ENCODE data around the gene SRXN1. TPM values are rescaled to one million over a fixed set of nuclear protein-coding genes. Genes with fewer than 3 reads are reported as not detected.

The SRXN1 gene
- total and polyA plus RNA-seq, 9 of the 15 experiments (the other 6 are each of a cell fraction or from before 2014, with no cell fraction given), result 6.8 to 36.4 (median 21.6) TPM

DNA sequence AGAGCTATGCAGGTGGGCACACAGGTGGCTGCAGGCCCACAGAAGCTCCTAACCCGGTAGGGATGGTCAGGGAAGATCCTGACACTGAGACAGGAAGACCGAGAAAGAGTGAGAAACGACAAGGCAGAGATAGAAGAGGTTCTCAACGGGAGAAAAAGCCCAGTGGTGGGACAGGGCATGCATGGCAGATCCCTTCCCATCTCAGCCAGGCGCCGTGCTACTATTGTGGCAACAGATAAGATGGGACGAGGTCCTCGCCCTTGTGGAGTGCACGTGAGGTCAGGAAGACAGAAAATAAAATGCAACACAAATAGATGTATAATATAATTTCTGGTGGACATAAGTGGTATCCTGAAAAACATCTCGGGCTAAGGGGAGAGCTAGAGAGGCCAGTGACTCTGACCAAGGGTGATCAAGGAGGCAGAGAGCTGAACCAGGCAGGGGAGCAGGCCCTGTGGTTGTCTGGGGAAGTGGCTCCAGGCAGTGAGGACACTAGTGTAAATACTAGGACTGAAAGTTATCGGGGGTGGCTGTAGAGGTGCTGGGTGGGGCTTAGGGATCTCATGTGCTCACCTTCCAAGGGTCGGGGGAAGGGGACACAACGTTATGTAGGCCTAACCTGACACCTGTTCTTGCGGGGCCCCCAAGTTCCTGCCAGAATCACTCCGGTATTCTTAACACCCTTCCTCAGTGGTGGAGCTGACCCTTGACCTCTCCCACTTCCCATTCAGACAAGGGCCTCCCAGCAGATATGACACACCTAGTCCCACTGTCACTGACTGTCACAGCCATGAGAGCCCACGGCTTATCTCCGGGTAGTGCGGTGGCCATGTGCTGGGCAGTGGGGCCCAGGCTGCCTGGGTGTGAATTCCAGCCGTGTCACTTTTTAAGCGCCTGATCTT, 1.0 kb downstream of the SRXN1 start:
- Histone ChIP-seq H3K4me1 (replicated peaks in 1 of 2; ENCODE audit: control insufficient read depth in 2 of 2, insufficient read depth in 2 of 2, low read length in 2 of 2) (peaks cover 39 to 43% of the 10 kb centered on the region in 2 experiments), H3K9me1 (ENCODE audit: control insufficient read depth, insufficient read depth, low read length) (no peaks in the 10 kb centered on the region), H3K4me3 (peak overlapping the region; percentile 70), H3K9me3 (replicated peaks; ENCODE audit: control insufficient read depth, insufficient read depth, low read depth, low read length) (no peaks in the 10 kb centered on the region), H3K9ac (ENCODE audit: insufficient read depth in 1 of 2, low read depth in 2 of 2, low read length in 2 of 2) (peak overlapping the region; percentile 97), H3K27me3 (ENCODE audit: control insufficient read depth in 2 of 2, insufficient read depth in 2 of 2, low read length in 2 of 2) (no peaks in the 10 kb centered on the region), H3K79me2 (ENCODE audit: control insufficient read depth, insufficient read depth, low read length) (peaks cover 49% of the 10 kb centered on the region), H3K4me2 (ENCODE audit: insufficient read depth, low read length) (peak overlapping the region; percentile 96), H2AFZ (ENCODE audit: low read depth, low read length) (peak overlapping the region; percentile 71), H3K36me3 (ENCODE audit: control insufficient read depth, insufficient read depth, low read length) (peaks cover 41% of the 10 kb centered on the region), H3K27ac (ENCODE audit: extremely low read depth, low read depth, low read length) (peak overlapping the region; percentile 98), H4K20me1 (replicated peaks; ENCODE audit: control insufficient read depth, insufficient read depth, low read length) (no peaks in the 10 kb centered on the region)
- ChIA-PET CTCF (ENCODE audit: low intra/inter-chr PET ratio) (interaction anchor here (3.2 kb wide), 1 partner anchor 77 kb away, joined by 22 read pairs; no protein-coding TSS in a partner anchor), POLR2A (interaction anchor here (0.5 to 1.5 kb wide), 6 partner anchors 11 to 190 kb away, joined by 3 to 4 read pairs (median 4); partner anchors contain the start of gene TBC1D20)
- ATAC-seq (peak; percentile 36), FAIRE-seq (peak; percentile 75), DNase-seq (ENCODE audit: extremely low read depth in 1 of 4, low spot score in 3 of 4) (peak; percentile 27 to 78 (median 43))
- intact Hi-C loops (cut with micrococcal nuclease), result loop anchor here (2.0 kb wide), 1 partner anchor 77 kb away; no protein-coding TSS in a partner anchor
- in situ Hi-C loops (cut with MboI), result loop anchor here (5.0 kb wide), 1 partner anchor 75 kb away; no protein-coding TSS in a partner anchor
- BruUV-seq (replicated peaks), result TSS peak; percentile 51
- 11% methylated on average over 20 of the region's 20 CpGs for WGBS (ENCODE audit: insufficient coverage, low coverage, missing lambda C conversion rate)
- TF ChIP-seq ZNF184 (CRISPR knock-in tag; IDR thresholded peaks at IDR 0.05), result no peak
- TF ChIP-seq, protein P1, sequence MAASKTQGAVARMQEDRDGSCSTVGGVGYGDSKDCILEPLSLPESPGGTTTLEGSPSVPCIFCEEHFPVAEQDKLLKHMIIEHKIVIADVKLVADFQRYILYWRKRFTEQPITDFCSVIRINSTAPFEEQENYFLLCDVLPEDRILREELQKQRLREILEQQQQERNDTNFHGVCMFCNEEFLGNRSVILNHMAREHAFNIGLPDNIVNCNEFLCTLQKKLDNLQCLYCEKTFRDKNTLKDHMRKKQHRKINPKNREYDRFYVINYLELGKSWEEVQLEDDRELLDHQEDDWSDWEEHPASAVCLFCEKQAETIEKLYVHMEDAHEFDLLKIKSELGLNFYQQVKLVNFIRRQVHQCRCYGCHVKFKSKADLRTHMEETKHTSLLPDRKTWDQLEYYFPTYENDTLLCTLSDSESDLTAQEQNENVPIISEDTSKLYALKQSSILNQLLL (CRISPR knock-in tag; IDR thresholded peaks at IDR 0.05; ENCODE audit: borderline replicate concordance), result no peak
- TF ChIP-seq TBL1XR1 (IDR thresholded peaks at IDR 0.05; ENCODE audit: low read length in 2 of 2), result no peak
- TF ChIP-seq MAFF (IDR thresholded peaks at IDR 0.05; ENCODE audit: low read length), result no peak
- no peak for TF ChIP-seq TCF7L2 (IDR thresholded peaks at IDR 0.05; ENCODE audit: low read depth, low read length)
- TF ChIP-seq, protein P2, sequence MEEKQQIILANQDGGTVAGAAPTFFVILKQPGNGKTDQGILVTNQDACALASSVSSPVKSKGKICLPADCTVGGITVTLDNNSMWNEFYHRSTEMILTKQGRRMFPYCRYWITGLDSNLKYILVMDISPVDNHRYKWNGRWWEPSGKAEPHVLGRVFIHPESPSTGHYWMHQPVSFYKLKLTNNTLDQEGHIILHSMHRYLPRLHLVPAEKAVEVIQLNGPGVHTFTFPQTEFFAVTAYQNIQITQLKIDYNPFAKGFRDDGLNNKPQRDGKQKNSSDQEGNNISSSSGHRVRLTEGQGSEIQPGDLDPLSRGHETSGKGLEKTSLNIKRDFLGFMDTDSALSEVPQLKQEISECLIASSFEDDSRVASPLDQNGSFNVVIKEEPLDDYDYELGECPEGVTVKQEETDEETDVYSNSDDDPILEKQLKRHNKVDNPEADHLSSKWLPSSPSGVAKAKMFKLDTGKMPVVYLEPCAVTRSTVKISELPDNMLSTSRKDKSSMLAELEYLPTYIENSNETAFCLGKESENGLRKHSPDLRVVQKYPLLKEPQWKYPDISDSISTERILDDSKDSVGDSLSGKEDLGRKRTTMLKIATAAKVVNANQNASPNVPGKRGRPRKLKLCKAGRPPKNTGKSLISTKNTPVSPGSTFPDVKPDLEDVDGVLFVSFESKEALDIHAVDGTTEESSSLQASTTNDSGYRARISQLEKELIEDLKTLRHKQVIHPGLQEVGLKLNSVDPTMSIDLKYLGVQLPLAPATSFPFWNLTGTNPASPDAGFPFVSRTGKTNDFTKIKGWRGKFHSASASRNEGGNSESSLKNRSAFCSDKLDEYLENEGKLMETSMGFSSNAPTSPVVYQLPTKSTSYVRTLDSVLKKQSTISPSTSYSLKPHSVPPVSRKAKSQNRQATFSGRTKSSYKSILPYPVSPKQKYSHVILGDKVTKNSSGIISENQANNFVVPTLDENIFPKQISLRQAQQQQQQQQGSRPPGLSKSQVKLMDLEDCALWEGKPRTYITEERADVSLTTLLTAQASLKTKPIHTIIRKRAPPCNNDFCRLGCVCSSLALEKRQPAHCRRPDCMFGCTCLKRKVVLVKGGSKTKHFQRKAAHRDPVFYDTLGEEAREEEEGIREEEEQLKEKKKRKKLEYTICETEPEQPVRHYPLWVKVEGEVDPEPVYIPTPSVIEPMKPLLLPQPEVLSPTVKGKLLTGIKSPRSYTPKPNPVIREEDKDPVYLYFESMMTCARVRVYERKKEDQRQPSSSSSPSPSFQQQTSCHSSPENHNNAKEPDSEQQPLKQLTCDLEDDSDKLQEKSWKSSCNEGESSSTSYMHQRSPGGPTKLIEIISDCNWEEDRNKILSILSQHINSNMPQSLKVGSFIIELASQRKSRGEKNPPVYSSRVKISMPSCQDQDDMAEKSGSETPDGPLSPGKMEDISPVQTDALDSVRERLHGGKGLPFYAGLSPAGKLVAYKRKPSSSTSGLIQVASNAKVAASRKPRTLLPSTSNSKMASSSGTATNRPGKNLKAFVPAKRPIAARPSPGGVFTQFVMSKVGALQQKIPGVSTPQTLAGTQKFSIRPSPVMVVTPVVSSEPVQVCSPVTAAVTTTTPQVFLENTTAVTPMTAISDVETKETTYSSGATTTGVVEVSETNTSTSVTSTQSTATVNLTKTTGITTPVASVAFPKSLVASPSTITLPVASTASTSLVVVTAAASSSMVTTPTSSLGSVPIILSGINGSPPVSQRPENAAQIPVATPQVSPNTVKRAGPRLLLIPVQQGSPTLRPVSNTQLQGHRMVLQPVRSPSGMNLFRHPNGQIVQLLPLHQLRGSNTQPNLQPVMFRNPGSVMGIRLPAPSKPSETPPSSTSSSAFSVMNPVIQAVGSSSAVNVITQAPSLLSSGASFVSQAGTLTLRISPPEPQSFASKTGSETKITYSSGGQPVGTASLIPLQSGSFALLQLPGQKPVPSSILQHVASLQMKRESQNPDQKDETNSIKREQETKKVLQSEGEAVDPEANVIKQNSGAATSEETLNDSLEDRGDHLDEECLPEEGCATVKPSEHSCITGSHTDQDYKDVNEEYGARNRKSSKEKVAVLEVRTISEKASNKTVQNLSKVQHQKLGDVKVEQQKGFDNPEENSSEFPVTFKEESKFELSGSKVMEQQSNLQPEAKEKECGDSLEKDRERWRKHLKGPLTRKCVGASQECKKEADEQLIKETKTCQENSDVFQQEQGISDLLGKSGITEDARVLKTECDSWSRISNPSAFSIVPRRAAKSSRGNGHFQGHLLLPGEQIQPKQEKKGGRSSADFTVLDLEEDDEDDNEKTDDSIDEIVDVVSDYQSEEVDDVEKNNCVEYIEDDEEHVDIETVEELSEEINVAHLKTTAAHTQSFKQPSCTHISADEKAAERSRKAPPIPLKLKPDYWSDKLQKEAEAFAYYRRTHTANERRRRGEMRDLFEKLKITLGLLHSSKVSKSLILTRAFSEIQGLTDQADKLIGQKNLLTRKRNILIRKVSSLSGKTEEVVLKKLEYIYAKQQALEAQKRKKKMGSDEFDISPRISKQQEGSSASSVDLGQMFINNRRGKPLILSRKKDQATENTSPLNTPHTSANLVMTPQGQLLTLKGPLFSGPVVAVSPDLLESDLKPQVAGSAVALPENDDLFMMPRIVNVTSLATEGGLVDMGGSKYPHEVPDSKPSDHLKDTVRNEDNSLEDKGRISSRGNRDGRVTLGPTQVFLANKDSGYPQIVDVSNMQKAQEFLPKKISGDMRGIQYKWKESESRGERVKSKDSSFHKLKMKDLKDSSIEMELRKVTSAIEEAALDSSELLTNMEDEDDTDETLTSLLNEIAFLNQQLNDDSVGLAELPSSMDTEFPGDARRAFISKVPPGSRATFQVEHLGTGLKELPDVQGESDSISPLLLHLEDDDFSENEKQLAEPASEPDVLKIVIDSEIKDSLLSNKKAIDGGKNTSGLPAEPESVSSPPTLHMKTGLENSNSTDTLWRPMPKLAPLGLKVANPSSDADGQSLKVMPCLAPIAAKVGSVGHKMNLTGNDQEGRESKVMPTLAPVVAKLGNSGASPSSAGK (IDR thresholded peaks at IDR 0.05), result peak; percentile 90
- no peak for TF ChIP-seq ARHGAP35 (IDR thresholded peaks at IDR 0.05; ENCODE audit: partially characterized antibody)

All from K562 (cell line).